Fibroblast of villous mesenchyme (primary cell): ENCODE results near the gene UQCR11. TPM values are rescaled to one million over a fixed set of nuclear protein-coding genes. Genes with fewer than 3 reads are reported as not detected.

Experiments used
- DNase-seq: peaks from one replicate; pipeline ENCODE4 v3.0.0-alpha.2; 2010; ENCODE audit warnings: low read depth
- H3K4me3 ChIP-seq: 2 replicates; pipeline ENCODE4 v1.5.1; 2011; ENCODE audit warnings: low read depth, mild to moderate bottlenecking, low read length
- small RNA-seq: library from RNA; depleted of rRNA; stranded (forward); fragments of <200 nt; gene quantifications from one replicate; pipeline ENCODE3, GENCODE V24; 2012
- total RNA-seq: library from RNA; depleted of rRNA; stranded (reverse); fragments of >200 nt; gene quantifications from 2 replicates; pipeline ENCODE4 v1.2.3, GENCODE V29; 2012
- TF ChIP-seq, protein P1 (sequence below): IDR thresholded peaks from 2 replicates; pipeline ENCODE4 v1.5.1; 2012; ENCODE audit warnings: low read depth, mild to moderate bottlenecking, low read length; ENCODE audit not compliant: insufficient read depth

Gene UQCR11
- total RNA-seq, 1 donor = 53.5 TPM

DNA sequence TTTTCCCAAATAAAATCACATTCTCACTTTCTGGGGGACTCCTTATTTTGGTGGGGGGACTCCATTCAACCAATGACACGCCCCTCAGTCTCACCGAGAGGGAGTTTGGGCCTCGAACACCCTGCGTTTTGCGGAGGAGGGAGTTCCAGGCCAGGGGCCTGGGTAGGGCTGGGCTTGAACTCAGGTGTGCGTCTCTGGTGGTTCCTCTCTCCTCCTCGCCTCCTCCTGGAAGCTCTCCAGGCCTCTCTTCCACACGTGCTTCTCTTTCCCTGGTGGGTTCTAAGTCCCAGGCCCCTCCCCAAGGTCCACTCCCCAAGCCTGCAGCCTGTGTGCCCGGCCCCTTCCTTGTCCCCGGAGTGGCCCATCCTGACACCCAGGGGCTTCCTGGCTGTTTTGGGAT is 51.8 kb downstream of the UQCR11 start:
- TF ChIP-seq, protein P1, sequence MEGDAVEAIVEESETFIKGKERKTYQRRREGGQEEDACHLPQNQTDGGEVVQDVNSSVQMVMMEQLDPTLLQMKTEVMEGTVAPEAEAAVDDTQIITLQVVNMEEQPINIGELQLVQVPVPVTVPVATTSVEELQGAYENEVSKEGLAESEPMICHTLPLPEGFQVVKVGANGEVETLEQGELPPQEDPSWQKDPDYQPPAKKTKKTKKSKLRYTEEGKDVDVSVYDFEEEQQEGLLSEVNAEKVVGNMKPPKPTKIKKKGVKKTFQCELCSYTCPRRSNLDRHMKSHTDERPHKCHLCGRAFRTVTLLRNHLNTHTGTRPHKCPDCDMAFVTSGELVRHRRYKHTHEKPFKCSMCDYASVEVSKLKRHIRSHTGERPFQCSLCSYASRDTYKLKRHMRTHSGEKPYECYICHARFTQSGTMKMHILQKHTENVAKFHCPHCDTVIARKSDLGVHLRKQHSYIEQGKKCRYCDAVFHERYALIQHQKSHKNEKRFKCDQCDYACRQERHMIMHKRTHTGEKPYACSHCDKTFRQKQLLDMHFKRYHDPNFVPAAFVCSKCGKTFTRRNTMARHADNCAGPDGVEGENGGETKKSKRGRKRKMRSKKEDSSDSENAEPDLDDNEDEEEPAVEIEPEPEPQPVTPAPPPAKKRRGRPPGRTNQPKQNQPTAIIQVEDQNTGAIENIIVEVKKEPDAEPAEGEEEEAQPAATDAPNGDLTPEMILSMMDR = no peak
- DNase-seq = no peak
- no peak overlapping the region for H3K4me3 ChIP-seq

- TF ChIP-seq, protein P1 = no peak
- no peak overlapping the region for H3K4me3 ChIP-seq
- no peak for DNase-seq
Observed at GRCh38 chr19:1551068-1552040, 53.9 kb downstream of the UQCR11 start.

GRCh38 chr19:1549332-1549945 is 55.8 kb downstream of the UQCR11 start:
- no peak for DNase-seq
- no peak overlapping the region for H3K4me3 ChIP-seq
- TF ChIP-seq, protein P1 = no peak

Small RNAs within 50 kb of the gene (small RNA-seq; reads per million reads assigned to genes)
- gene AC005943.2 = not detected
- gene RN7SL477P = not detected
- gene RNU6-1223P = not detected

Other genes with a start within 250 kb of the UQCR11 start
- 33.7 and 61.2 TPM in 2 replicates for gene NDUFS7, start 221.6 kb downstream of the UQCR11 start, total RNA-seq
- gene GAMT, start 203.9 kb downstream of the UQCR11 start, total RNA-seq = 23.3 and 29.6 TPM in 2 replicates
- gene DAZAP1, start 197.9 kb downstream of the UQCR11 start, total RNA-seq = 54.4 and 61.7 TPM in 2 replicates
- gene RPS15, start 167.1 kb downstream of the UQCR11 start, total RNA-seq = 346 and 444 TPM in 2 replicates
- 0.32 and 0.43 TPM in 2 replicates for gene APC2, start 155.3 kb downstream of the UQCR11 start, total RNA-seq
- 29.6 and 32.8 TPM in 2 replicates for gene C19orf25, start 126.2 kb downstream of the UQCR11 start, total RNA-seq
- gene PCSK4, start 115.1 kb downstream of the UQCR11 start, total RNA-seq = 1.3 and 1.9 TPM in 2 replicates
- 0.43 and 0.97 TPM in 2 replicates for gene REEP6, start 114.3 kb downstream of the UQCR11 start, total RNA-seq
- 6.4 and 6.9 TPM in 2 replicates for gene ADAMTSL5, start 92.4 kb downstream of the UQCR11 start, total RNA-seq
- under 0.01 TPM in 1 of 2 replicates, not detected in the other for gene PLK5, start 81.4 kb downstream of the UQCR11 start, total RNA-seq
- gene MEX3D, start 37.1 kb downstream of the UQCR11 start, total RNA-seq = 33.7 and 48.6 TPM in 2 replicates
- 73.4 and 103 TPM in 2 replicates for gene MBD3, start 12.6 kb downstream of the UQCR11 start, total RNA-seq
- gene TCF3, start 47.2 kb upstream of the UQCR11 start, total RNA-seq = 57.0 and 66.7 TPM in 2 replicates
- not detected in 2 replicates for gene ONECUT3, start 148.0 kb upstream of the UQCR11 start, total RNA-seq
- gene ATP8B3, start 206.8 kb upstream of the UQCR11 start, total RNA-seq = 0.86 and 1.6 TPM in 2 replicates
- gene REXO1, start 243.0 kb upstream of the UQCR11 start, total RNA-seq = 11.2 and 15.8 TPM in 2 replicates